OCI-M2 (cell line): ENCODE results near the gene COTL1.

Experiments
- DNase-seq: peaks from one replicate; lab custom pipeline; 2025; ENCODE audit not compliant: unreplicated experiment; lab: John Stamatoyannopoulos, UW

The COTL1 gene

GRCh38 chr16:84617791-84618580 is at the start of gene COTL1:
TSS of gene COTL1 (minus strand) at chr16:84618078. CDS start at chr16:84617914, 164 bp downstream.
- peak; percentile 68 for DNase-seq

- no peak for DNase-seq
Observed at GRCh38 chr16:84665843-84666242, 48.0 kb upstream of the COTL1 start.

- DNase-seq: no peak
Observed at GRCh38 chr16:84665359-84665758, 47.5 kb upstream of the COTL1 start.

GRCh38 chr16:84663433-84664101 is 45.7 kb upstream of the COTL1 start:
- no peak for DNase-seq

GRCh38 chr16:84662471-84662870 is 44.6 kb upstream of the COTL1 start:
- DNase-seq: no peak

GRCh38 chr16:84661418-84662060 is 43.7 kb upstream of the COTL1 start:
- DNase-seq: no peak

GRCh38 chr16:84660973-84661372 is 43.1 kb upstream of the COTL1 start:
- DNase-seq: no peak

- DNase-seq: no peak
Observed at GRCh38 chr16:84659656-84660300, 41.9 kb upstream of the COTL1 start.

- no peak for DNase-seq
Observed at GRCh38 chr16:84658690-84659089, 40.8 kb upstream of the COTL1 start.

GRCh38 chr16:84657229-84657837 is 39.5 kb upstream of the COTL1 start:
- no peak for DNase-seq

GRCh38 chr16:84656649-84657048 is 38.8 kb upstream of the COTL1 start:
- no peak for DNase-seq

- DNase-seq: no peak
Observed at GRCh38 chr16:84654998-84655397, 37.1 kb upstream of the COTL1 start.

GRCh38 chr16:84654238-84654637 is 36.4 kb upstream of the COTL1 start:
- DNase-seq: no peak

GRCh38 chr16:84652566-84652965 is 34.7 kb upstream of the COTL1 start:
- no peak for DNase-seq

GRCh38 chr16:84650062-84650991 is 32.4 kb upstream of the COTL1 start:
- DNase-seq: no peak

- DNase-seq: no peak
Observed at GRCh38 chr16:84649511-84649861, 31.6 kb upstream of the COTL1 start.

- DNase-seq: no peak
Observed at GRCh38 chr16:84648595-84649510, 31.0 kb upstream of the COTL1 start.

- DNase-seq: no peak
Observed at GRCh38 chr16:84647828-84648594, 30.1 kb upstream of the COTL1 start, which contains the start of gene KLHL36. TSS of gene KLHL36 (plus strand) at chr16:84648511. CDS start at chr16:84650868, 2,357 bp downstream.
